Right lobe of liver (tissue), 6 donors: Measurements from ENCODE around the gene HDAC7. TPM values are rescaled to one million over a fixed set of nuclear protein-coding genes. Genes with fewer than 3 reads are reported as not detected.

Experiments
- ATAC-seq, 4 donors: fragments of 200-7000 bp; cut with Tn5 transposase; one replicate each; pipeline ENCODE4 v1.9.1; 2020; ENCODE audit warnings: mild to moderate bottlenecking in 4 of 4, moderate library complexity in 4 of 4
- DNase-seq, 3 donors: peaks; one replicate each; pipeline ENCODE4 v3.0.0-alpha.2; 2020
- H3K27ac ChIP-seq, 3 donors: fragments of 200-600 bp; one replicate each; pipeline ENCODE4 v1.8.0; 2022
- H3K27me3 ChIP-seq, 2 donors: fragments of 200-600 bp; one replicate each; pipeline ENCODE4 v1.8.0; 2022
- H3K36me3 ChIP-seq, 4 donors: fragments of 200-600 bp; sonication (generic) in 1 of 4; one replicate each; pipeline versions ENCODE4 v1.5.1 to v1.8.0; 2017 to 2022; ENCODE audit warnings: control low read depth in 1 of 4
- H3K4me1 ChIP-seq, 4 donors: fragments of 200-600 bp; sonication (generic) in 1 of 4; one replicate each; pipeline versions ENCODE4 v1.5.1 to v1.8.0; 2017 to 2022; ENCODE audit warnings: control low read depth in 1 of 4
- H3K4me3 ChIP-seq, 3 donors: fragments of 200-600 bp; one replicate each; pipeline ENCODE4 v1.8.0; 2022
- H3K9me3 ChIP-seq, 4 donors: fragments of 200-600 bp; sonication (generic) in 1 of 4; one replicate each; pipeline versions ENCODE4 v1.5.1 to v1.8.0; 2017 to 2022; ENCODE audit warnings: control low read depth in 1 of 4
- POLR2A ChIP-seq: fragments of 450-650 bp; IDR thresholded peaks from one replicate; pipeline ENCODE4 v1.6.1; 2017; ENCODE audit warnings: antibody characterized with exemption, mild to moderate bottlenecking
- WGBS: methylation state at CpG from one replicate; pipeline ENCODE4 v1.1.6; 2018; ENCODE audit warnings: low coverage, low lambda C conversion rate; ENCODE audit not compliant: insufficient coverage; ENCODE audit errors: missing lambda C conversion rate; 5-methylcytosine and 5-hydroxymethylcytosine counted together
- intact Hi-C, 2 donors: fragments of 100-400 bp; cut with DNase I; formaldehyde crosslinking; loops; one replicate each; pipeline versions ENCODE4 v1.11.2 to v1.14.1; 2022
- total RNA-seq, 6 experiments: library from RNA; depleted of rRNA in 2 of 6; stranded (reverse); fragments of >200 nt in 2 of 6; fragmentation: NEBNext Ultra II Directional in 3 of 6; extraction: Animal tissue kit (Norgen Biotek cat#: 25700) in 3 of 6; gene quantifications; one replicate each; pipeline versions ENCODE4 v1.1.0 to v1.2.4, GENCODE V29; 2016 to 2023
- TF ChIP-seq, protein P1 (sequence below), 4 donors: fragments of 200-600 bp in 3 of 4; fragments of 450-650 bp in 1 of 4; IDR thresholded peaks; one replicate each; pipeline versions ENCODE4 v1.5.1 to v1.8.0; 2016 to 2022; ENCODE audit warnings: antibody characterized with exemption in 4 of 4, mild to moderate bottlenecking in 2 of 4
- donor health status: DM: no; HTN: yes; CAD: no.
- donor health status: DM: no; HTN: no; CAD: no.
- donor health status: DM: no; HTN: no; CAD: no.
- donor health status: DM: no; HTN: yes; CAD: no.
- donor health status: DM: no; HTN: yes; CAD: no.

HDAC7 gene
- total RNA-seq, 6 experiments from 2014 or later, result 6.6 to 18.8 (median 8.4) TPM

DNA sequence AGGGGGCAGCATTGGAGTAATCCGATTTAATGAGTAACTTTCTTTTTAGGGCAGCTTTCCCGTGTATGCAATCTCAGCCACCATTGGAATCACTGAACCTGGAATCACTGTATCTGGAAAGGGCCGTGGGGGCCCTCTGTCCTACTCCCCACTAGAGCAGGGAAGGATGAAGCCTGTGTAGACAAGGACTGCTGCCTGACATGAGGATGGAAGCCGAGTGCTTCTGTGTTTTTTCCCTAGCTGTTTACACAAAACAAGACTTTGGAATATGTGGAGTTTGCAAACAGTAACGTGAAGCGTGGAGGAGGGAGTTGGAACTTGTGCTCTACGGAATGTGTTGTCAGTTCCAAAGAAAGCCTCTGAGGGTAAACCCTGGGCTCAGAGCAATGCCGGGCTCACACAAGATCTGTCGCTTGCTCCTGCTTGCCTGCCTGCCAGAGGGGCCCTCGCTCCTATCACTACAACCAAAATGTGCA is 32.4 kb upstream of the HDAC7 start:
- Histone ChIP-seq H3K4me1 (peaks cover 0 to 46% (median 9%) of the 10 kb centered on the region in 4 donors), H3K27ac (peak overlapping the region; percentile 17 to 67 (median 35)), H3K27me3 (no peaks in the 10 kb centered on the region), H3K36me3 (no peaks in the 10 kb centered on the region), H3K4me3 (no peak overlapping the region), H3K9me3 (no peaks in the 10 kb centered on the region)
- intact Hi-C loops, result no loop called here
- ATAC-seq (peak; percentile 73 to 89 (median 88)), DNase-seq (peak in 1 of 3 donors; percentile 76)
- TF ChIP-seq, protein P1, sequence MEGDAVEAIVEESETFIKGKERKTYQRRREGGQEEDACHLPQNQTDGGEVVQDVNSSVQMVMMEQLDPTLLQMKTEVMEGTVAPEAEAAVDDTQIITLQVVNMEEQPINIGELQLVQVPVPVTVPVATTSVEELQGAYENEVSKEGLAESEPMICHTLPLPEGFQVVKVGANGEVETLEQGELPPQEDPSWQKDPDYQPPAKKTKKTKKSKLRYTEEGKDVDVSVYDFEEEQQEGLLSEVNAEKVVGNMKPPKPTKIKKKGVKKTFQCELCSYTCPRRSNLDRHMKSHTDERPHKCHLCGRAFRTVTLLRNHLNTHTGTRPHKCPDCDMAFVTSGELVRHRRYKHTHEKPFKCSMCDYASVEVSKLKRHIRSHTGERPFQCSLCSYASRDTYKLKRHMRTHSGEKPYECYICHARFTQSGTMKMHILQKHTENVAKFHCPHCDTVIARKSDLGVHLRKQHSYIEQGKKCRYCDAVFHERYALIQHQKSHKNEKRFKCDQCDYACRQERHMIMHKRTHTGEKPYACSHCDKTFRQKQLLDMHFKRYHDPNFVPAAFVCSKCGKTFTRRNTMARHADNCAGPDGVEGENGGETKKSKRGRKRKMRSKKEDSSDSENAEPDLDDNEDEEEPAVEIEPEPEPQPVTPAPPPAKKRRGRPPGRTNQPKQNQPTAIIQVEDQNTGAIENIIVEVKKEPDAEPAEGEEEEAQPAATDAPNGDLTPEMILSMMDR (IDR thresholded peaks at IDR 0.05), result no peak
- peak; percentile 24 for TF ChIP-seq POLR2A
- WGBS, result 41% methylated on average over 10 of the region's 10 CpGs

DNA sequence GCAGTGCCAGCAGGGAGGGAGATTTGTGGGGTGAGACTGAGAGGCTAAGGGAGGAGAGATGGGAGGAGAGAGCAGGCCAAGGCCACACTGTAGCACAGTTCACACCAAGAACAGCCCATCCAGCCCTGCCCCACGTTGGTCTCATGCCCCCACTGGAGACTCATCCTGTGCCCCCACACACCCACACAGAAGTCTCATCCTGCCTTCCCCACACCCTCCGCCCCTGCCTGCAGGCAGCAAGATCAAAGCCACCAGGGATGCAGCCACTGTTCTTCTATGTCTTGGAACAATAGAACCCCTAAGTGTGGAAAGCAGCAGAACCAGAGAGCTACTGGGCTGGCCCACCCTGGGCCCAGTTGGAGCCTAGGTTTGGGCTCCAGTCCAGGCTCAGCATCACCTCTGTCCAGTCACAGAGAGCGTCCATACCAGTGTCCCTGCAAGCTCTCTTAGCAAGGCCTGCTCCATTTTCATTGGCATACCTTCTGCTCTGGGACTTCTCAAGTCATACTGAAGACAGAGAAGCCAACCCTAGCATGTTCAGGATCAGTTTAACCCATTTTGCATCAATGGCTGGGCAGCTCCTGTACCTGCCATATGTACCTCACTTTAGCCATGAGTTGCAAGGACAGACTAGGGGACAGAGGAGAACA is 31.7 kb upstream of the HDAC7 start:
- H3K4me1 ChIP-seq, result peaks cover 0 to 46% (median 9%) of the 10 kb centered on the region in 4 donors
- WGBS, result 0% methylated on average over 1 of the region's 3 CpGs
- H3K36me3 ChIP-seq, result no peaks in the 10 kb centered on the region
- ATAC-seq (no peak), DNase-seq (no peak)
- intact Hi-C loops, result no loop called here
- peak overlapping the region in 2 of 3 donors; percentile 35 to 67 for H3K27ac ChIP-seq
- TF ChIP-seq POLR2A, result no peak
- H3K9me3 ChIP-seq, result no peaks in the 10 kb centered on the region
- H3K27me3 ChIP-seq, result no peaks in the 10 kb centered on the region
- H3K4me3 ChIP-seq, result no peak overlapping the region

DNA sequence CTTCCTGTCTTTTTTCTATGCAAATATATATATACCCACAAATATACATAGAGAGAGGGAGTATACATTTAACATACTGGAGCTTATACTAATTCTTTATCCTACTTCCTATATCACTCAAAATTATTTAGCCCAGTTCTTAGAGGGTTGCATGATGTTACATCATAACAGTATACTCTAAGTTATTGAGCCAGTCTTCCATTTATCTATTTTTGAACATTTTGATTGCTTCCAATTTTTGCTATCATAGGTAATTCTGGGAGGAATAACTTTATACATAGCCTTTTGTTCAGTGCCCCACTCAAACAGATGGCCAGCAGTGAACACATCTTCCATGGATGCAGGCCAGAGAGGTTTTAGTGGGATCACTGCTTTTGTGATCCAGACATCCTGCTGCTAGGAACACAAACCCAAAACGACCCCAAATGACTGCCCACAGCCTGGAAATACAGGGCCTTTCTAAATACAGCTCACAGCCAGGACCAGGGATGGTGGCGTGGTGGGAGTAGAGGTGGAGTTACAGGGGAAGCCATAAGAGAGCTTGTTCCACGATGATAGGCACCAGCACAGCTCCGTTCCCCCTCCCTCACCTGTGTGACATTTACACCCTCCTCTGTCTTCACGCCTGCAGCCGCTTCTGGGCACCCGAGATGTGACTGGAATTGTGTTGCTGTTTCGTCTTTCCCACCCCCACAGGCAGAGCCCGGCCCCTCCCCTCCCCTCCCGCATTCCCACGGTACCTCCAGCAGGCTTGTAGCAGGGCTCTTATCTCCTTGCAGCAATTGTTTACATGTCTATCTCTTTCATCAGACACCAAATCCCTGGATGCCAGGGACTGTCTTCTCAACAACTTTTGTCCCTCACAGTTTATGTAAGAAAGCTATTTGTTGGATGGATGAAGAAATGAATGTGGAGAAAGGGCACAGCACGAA is 30.7 kb upstream of the HDAC7 start:
- H3K27me3 ChIP-seq, result no peaks in the 10 kb centered on the region
- intact Hi-C loops, result no loop called here
- no peak for TF ChIP-seq POLR2A
- TF ChIP-seq, protein P1 (IDR thresholded peaks at IDR 0.05), result no peak
- WGBS, result 43% methylated on average over 12 of the region's 12 CpGs
- peaks cover 0 to 38% (median 9%) of the 10 kb centered on the region in 4 donors for H3K4me1 ChIP-seq
- H3K36me3 ChIP-seq, result no peaks in the 10 kb centered on the region
- no peak overlapping the region for H3K27ac ChIP-seq
- peak in 1 of 3 donors; percentile 63 for DNase-seq
- no peak overlapping the region for H3K4me3 ChIP-seq
- ATAC-seq, result peak; percentile 52 to 67 (median 60)
- H3K9me3 ChIP-seq, result no peaks in the 10 kb centered on the region

DNA sequence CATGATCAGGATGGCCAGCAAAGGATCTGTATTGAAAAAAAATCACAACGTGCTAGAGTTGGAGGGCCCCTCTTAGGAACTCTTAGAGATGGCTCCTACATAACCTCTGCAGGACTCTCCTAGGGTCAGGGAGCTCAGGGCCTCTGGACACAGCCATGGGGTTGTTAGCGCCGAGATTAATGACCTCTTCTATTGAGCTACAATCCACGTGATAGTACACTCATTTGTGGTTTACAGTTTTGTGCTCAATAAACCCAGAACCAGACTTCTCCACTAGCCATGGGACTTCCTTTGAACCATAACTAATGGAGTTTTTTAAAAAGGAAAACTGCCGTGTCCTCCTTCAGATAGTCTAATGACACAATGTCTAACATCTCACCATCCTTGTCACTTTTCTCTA is 29.6 kb upstream of the HDAC7 start:
- DNase-seq, result no peak
- intact Hi-C loops, result no loop called here
- peaks cover 0 to 32% (median 9%) of the 10 kb centered on the region in 4 donors for H3K4me1 ChIP-seq
- H3K27ac ChIP-seq, result no peak overlapping the region
- H3K4me3 ChIP-seq, result no peak overlapping the region
- no peaks in the 10 kb centered on the region for H3K36me3 ChIP-seq
- no peak for TF ChIP-seq POLR2A
- TF ChIP-seq, protein P1 (IDR thresholded peaks at IDR 0.05), result no peak
- peak in 3 of 4 donors; percentile 14 to 40 (median 35) for ATAC-seq
- H3K9me3 ChIP-seq, result no peaks in the 10 kb centered on the region
- H3K27me3 ChIP-seq, result no peaks in the 10 kb centered on the region
- WGBS, result 33% methylated on average over 5 of the region's 5 CpGs
